Panc1 (cell line): ENCODE results near the gene AEBP1. TPM values are rescaled to one million over a fixed set of nuclear protein-coding genes. Genes with fewer than 3 reads are reported as not detected.

Experiments
- ATAC-seq: fragments of 200-7000 bp; cut with Tn5 transposase; 2 replicates; pipeline ENCODE4 v1.9.1; 2020; ENCODE audit warnings: mild to moderate bottlenecking, moderate library complexity
- BruUV-seq: library from RNA; stranded (reverse); fragments of 400-500 nt; replicated peaks from 2 replicates; lab custom pipeline; 2021; lab: Mats Ljungman, UMichigan
- CTCF ChIA-PET: fragments of 300-600 bp; sonication (Branson Sonifier 250); formaldehyde crosslinking; loops from one replicate; lab custom pipeline; 2022; ENCODE audit warnings: antibody characterized with exemption; lab: Charles Lee
- POLR2A ChIA-PET: fragments of 300-600 bp; sonication (Branson Sonifier 250); formaldehyde crosslinking; loops from one replicate; lab custom pipeline; 2022; ENCODE audit warnings: antibody characterized with exemption; lab: Charles Lee
- DNase-seq: peaks from one replicate; pipeline ENCODE4 v3.0.0-alpha.2; 2010; ENCODE audit warnings: low read depth, low spot score
- H3K27ac ChIP-seq: 2 replicates; pipeline ENCODE4 v1.5.1; 2011; ENCODE audit warnings: mild to moderate bottlenecking, low read length, inconsistent platforms
- H3K27me3 ChIP-seq: fragments of 200-500 bp; sonication (Bioruptor generic); 2 replicates; pipeline ENCODE4 v1.6.0; 2014; ENCODE audit warnings: low read length, inconsistent platforms; ENCODE audit not compliant: control insufficient read depth, insufficient read depth
- H3K36me3 ChIP-seq: fragments of 200-500 bp; sonication (Bioruptor generic); 2 replicates; pipeline ENCODE4 v1.5.1; 2014; ENCODE audit warnings: inconsistent platforms, mild to moderate bottlenecking, low read length, moderate library complexity; ENCODE audit not compliant: control insufficient read depth, insufficient read depth
- H3K4me1 ChIP-seq: 2 replicates; pipeline ENCODE4 v1.5.1; 2011; ENCODE audit warnings: inconsistent platforms, mild to moderate bottlenecking, low read length, moderate library complexity; ENCODE audit not compliant: control insufficient read depth, insufficient read depth
- H3K4me3 ChIP-seq, 2 experiments: 2 replicates each; pipeline ENCODE4 v1.5.1; 2011 to 2012; ENCODE audit warnings: low read depth in 2 of 2, low read length in 2 of 2, mild to moderate bottlenecking in 2 of 2, inconsistent platforms in 1 of 2, moderate library complexity in 1 of 2
- H3K9me3 ChIP-seq: fragments of 200-500 bp; sonication (Bioruptor generic); 2 replicates; pipeline ENCODE4 v1.5.1; 2014; ENCODE audit warnings: low read depth, mild to moderate bottlenecking, inconsistent platforms, low read length, moderate library complexity; ENCODE audit not compliant: control insufficient read depth, insufficient read depth
- CTCF ChIP-seq: fragments of 450-650 bp; IDR thresholded peaks from 2 replicates; pipeline ENCODE4 v1.5.1; 2017; ENCODE audit warnings: mild to moderate bottlenecking
- POLR2AphosphoS5 ChIP-seq: IDR thresholded peaks from 2 replicates; pipeline ENCODE4 v1.6.1; 2012; ENCODE audit warnings: mild to moderate bottlenecking, low read depth, low read length, moderate library complexity
- REST ChIP-seq, 2 experiments: IDR thresholded peaks; 2 replicates each; pipeline ENCODE4 v1.6.1; 2011 to 2012; ENCODE audit warnings: low read depth in 2 of 2, control low read depth in 1 of 2, low read length in 1 of 2, mild to moderate bottlenecking in 1 of 2, moderate library complexity in 1 of 2; ENCODE audit not compliant: insufficient read depth in 1 of 2
- SIN3A ChIP-seq: IDR thresholded peaks from 2 replicates; pipeline ENCODE4 v1.6.1; 2012; ENCODE audit warnings: low read depth, mild to moderate bottlenecking, low read length, moderate library complexity, borderline replicate concordance; ENCODE audit not compliant: insufficient read depth
- TCF7L2 ChIP-seq: IDR thresholded peaks from 2 replicates; pipeline ENCODE4 v1.6.1; 2011; ENCODE audit warnings: mild to moderate bottlenecking, low read depth, low read length, inconsistent platforms
- in situ Hi-C: cut with HindIII; loops from 2 replicates; pipeline ENCODE4 v1.10.0; 2016; ENCODE audit warnings: low sequenced_read_pairs, low pct_unique_long_range_greater_than_20kb
- intact Hi-C: fragments of 100-400 bp; cut with micrococcal nuclease; formaldehyde crosslinking; loops from one replicate; pipeline ENCODE4 v1.10.0; 2022; ENCODE audit not compliant: unreplicated experiment
- total RNA-seq: library from RNA; stranded (reverse); gene quantifications from one replicate; pipeline ENCODE4 v1.2.1, GENCODE V29; 2021; ENCODE audit not compliant: unreplicated experiment

AEBP1 gene
- total RNA-seq, 1 experiment from 2014 or later: 0.62 TPM

GRCh38 chr7:44101303-44101965 is 2.7 kb upstream of the AEBP1 start:
- ChIA-PET CTCF (interaction anchor here (0.6 kb wide), 1 partner anchor 13 kb away, joined by 3 read pairs; no protein-coding TSS in a partner anchor), POLR2A (no interaction called here)
- intact Hi-C loops (no loop called here), in situ Hi-C loops (no loop called here)
- Histone ChIP-seq H3K4me1 (peaks cover 15% of the 10 kb centered on the region), H3K9me3 (no peaks in the 10 kb centered on the region), H3K36me3 (no peaks in the 10 kb centered on the region), H3K4me3 (no peak overlapping the region), H3K27ac (no peak overlapping the region), H3K27me3 (no peaks in the 10 kb centered on the region)
- DNase-seq (no peak), ATAC-seq (no peak)
- no TSS peak for BruUV-seq
- TF ChIP-seq POLR2AphosphoS5: no peak
- TF ChIP-seq REST (IDR thresholded peaks at IDR 0.05; ENCODE audit: insufficient read depth in 1 of 2, low read depth in 2 of 2, low read length in 1 of 2): no peak
- TF ChIP-seq SIN3A: no peak
- no peak for TF ChIP-seq TCF7L2
- TF ChIP-seq CTCF: no peak

GRCh38 chr7:44101966-44102845 is 1.9 kb upstream of the AEBP1 start:
- in situ Hi-C loops: no loop called here
- no peak for DNase-seq
- POLR2A ChIA-PET: no interaction called here

More at GRCh38 chr7:44101966-44102845, 1.9 kb upstream of the AEBP1 start:
- peaks cover 14% of the 10 kb centered on the region for H3K4me1 ChIP-seq
- H3K27ac ChIP-seq: no peak overlapping the region
- no TSS peak for BruUV-seq
- H3K27me3 ChIP-seq: no peaks in the 10 kb centered on the region
- CTCF ChIA-PET: interaction anchor here (0.6 kb wide), 2 partner anchors 12 to 33 kb away, joined by 3 to 5 read pairs; no protein-coding TSS in a partner anchor
- H3K36me3 ChIP-seq: no peaks in the 10 kb centered on the region
- no peak for ATAC-seq
- intact Hi-C loops: no loop called here
- no peak overlapping the region for H3K4me3 ChIP-seq
- no peaks in the 10 kb centered on the region for H3K9me3 ChIP-seq
- no peak for TF ChIP-seq CTCF
- no peak for TF ChIP-seq SIN3A
- TF ChIP-seq REST (IDR thresholded peaks at IDR 0.05; ENCODE audit: insufficient read depth in 1 of 2, low read depth in 2 of 2, low read length in 1 of 2): no peak
